ENCODE results near the gene NR2F6. TPM values are rescaled to one million over a fixed set of nuclear protein-coding genes. Genes with fewer than 3 reads are reported as not detected.

The NR2F6 gene
- polyA plus RNA-seq: 1.3 TPM

GRCh38 chr19:17245535-17245984, at the start of gene NR2F6:
Gene NR2F6 (minus strand): TSS chr19:17245919. CDS start chr19:17245220, 699 bp downstream.
- H3K4me3 Mint-ChIP-seq: peak within 1 kb of the TSS; percentile 89 to 97 (median 92)
- peak within 1 kb of the TSS in 2 of 3 donors; percentile 79 to 86 for H3K27ac Mint-ChIP-seq
- no peaks in the 10 kb centered on the region for H3K9me3 Mint-ChIP-seq
- H3K4me1 Mint-ChIP-seq: peaks cover 4 to 11% (median 5%) of the 10 kb centered on the region in 3 donors
- no peaks in the 10 kb centered on the region for H3K27me3 Mint-ChIP-seq
- no peaks in the 10 kb centered on the region for H3K36me3 Mint-ChIP-seq

- H3K4me3 Mint-ChIP-seq: peak overlapping the region in 1 of 4 donors; percentile 12
- no peaks in the 10 kb centered on the region for H3K9me3 Mint-ChIP-seq
- no peaks in the 10 kb centered on the region for H3K27me3 Mint-ChIP-seq
- H3K27ac Mint-ChIP-seq: peak overlapping the region in 1 of 3 donors; percentile 23
- peaks cover 0 to 3% (median 0%) of the 10 kb centered on the region in 3 donors for H3K4me1 Mint-ChIP-seq
- no peaks in the 10 kb centered on the region for H3K36me3 Mint-ChIP-seq
Measured at GRCh38 chr19:17294051-17294891, 48.6 kb upstream of the NR2F6 start.

- H3K36me3 Mint-ChIP-seq: no peaks in the 10 kb centered on the region
- H3K4me1 Mint-ChIP-seq: peaks cover 0 to 3% (median 0%) of the 10 kb centered on the region in 3 donors
Measured at GRCh38 chr19:17293605-17294004, 47.9 kb upstream of the NR2F6 start.

GRCh38 chr19:17292301-17293074, 46.8 kb upstream of the NR2F6 start:
- no peaks in the 10 kb centered on the region for H3K36me3 Mint-ChIP-seq
- H3K9me3 Mint-ChIP-seq: no peaks in the 10 kb centered on the region
- no peaks in the 10 kb centered on the region for H3K27me3 Mint-ChIP-seq
- H3K4me3 Mint-ChIP-seq: peak overlapping the region; percentile 73 to 95 (median 90)
- H3K4me1 Mint-ChIP-seq: peaks cover 0 to 3% (median 0%) of the 10 kb centered on the region in 3 donors
- H3K27ac Mint-ChIP-seq: peak overlapping the region in 2 of 3 donors; percentile 3 to 39

More at GRCh38 chr19:17293605-17294004, 47.9 kb upstream of the NR2F6 start:
- H3K27ac Mint-ChIP-seq: no peak overlapping the region
- no peaks in the 10 kb centered on the region for H3K27me3 Mint-ChIP-seq
- H3K4me3 Mint-ChIP-seq: no peak overlapping the region
- no peaks in the 10 kb centered on the region for H3K9me3 Mint-ChIP-seq

GRCh38 chr19:17289489-17289888, 43.8 kb upstream of the NR2F6 start:
- H3K4me1 Mint-ChIP-seq: peaks cover 0 to 3% (median 0%) of the 10 kb centered on the region in 3 donors
- H3K27me3 Mint-ChIP-seq: no peaks in the 10 kb centered on the region
- no peaks in the 10 kb centered on the region for H3K36me3 Mint-ChIP-seq
- no peak overlapping the region for H3K4me3 Mint-ChIP-seq
- no peaks in the 10 kb centered on the region for H3K9me3 Mint-ChIP-seq
- H3K27ac Mint-ChIP-seq: no peak overlapping the region

- peak overlapping the region in 1 of 4 donors; percentile 8 for H3K4me3 Mint-ChIP-seq
- H3K9me3 Mint-ChIP-seq: no peaks in the 10 kb centered on the region
- H3K36me3 Mint-ChIP-seq: no peaks in the 10 kb centered on the region
- no peak overlapping the region for H3K27ac Mint-ChIP-seq
- peaks cover 0 to 2% (median 0%) of the 10 kb centered on the region in 3 donors for H3K4me1 Mint-ChIP-seq
- no peaks in the 10 kb centered on the region for H3K27me3 Mint-ChIP-seq
Measured at GRCh38 chr19:17286752-17287151, 41.0 kb upstream of the NR2F6 start.

GRCh38 chr19:17286263-17286662, 40.5 kb upstream of the NR2F6 start:
- Mint-ChIP-seq H3K27ac (no peak overlapping the region), H3K9me3 (no peaks in the 10 kb centered on the region), H3K4me1 (peaks cover 0 to 4% (median 0%) of the 10 kb centered on the region in 3 donors), H3K36me3 (no peaks in the 10 kb centered on the region), H3K4me3 (peak overlapping the region in 1 of 4 donors; percentile 8), H3K27me3 (no peaks in the 10 kb centered on the region)

GRCh38 chr19:17285415-17286135, 39.9 kb upstream of the NR2F6 start:
- H3K9me3 Mint-ChIP-seq: no peaks in the 10 kb centered on the region
- peak overlapping the region in 1 of 3 donors; percentile 71 for H3K27ac Mint-ChIP-seq
- H3K27me3 Mint-ChIP-seq: no peaks in the 10 kb centered on the region
- peaks cover 0 to 4% (median 0%) of the 10 kb centered on the region in 3 donors for H3K4me1 Mint-ChIP-seq
- no peaks in the 10 kb centered on the region for H3K36me3 Mint-ChIP-seq
- H3K4me3 Mint-ChIP-seq: no peak overlapping the region

GRCh38 chr19:17283504-17283996, 37.8 kb upstream of the NR2F6 start:
- Mint-ChIP-seq H3K27ac (no peak overlapping the region), H3K4me1 (peaks cover 0 to 4% (median 0%) of the 10 kb centered on the region in 3 donors), H3K9me3 (no peaks in the 10 kb centered on the region), H3K27me3 (no peaks in the 10 kb centered on the region), H3K4me3 (peak overlapping the region in 3 of 4 donors; percentile 21 to 90 (median 70)), H3K36me3 (no peaks in the 10 kb centered on the region)

GRCh38 chr19:17282488-17283125, 36.9 kb upstream of the NR2F6 start:
- H3K4me1 Mint-ChIP-seq: peaks cover 0 to 4% (median 0%) of the 10 kb centered on the region in 3 donors
- H3K27me3 Mint-ChIP-seq: no peaks in the 10 kb centered on the region
- H3K36me3 Mint-ChIP-seq: no peaks in the 10 kb centered on the region

GRCh38 chr19:17281391-17282304, 35.9 kb upstream of the NR2F6 start, which contains the start of gene ANKLE1:
Gene ANKLE1 (plus strand): TSS chr19:17281901. CDS start chr19:17281921, 20 bp downstream.
- no peaks in the 10 kb centered on the region for H3K27me3 Mint-ChIP-seq
- H3K9me3 Mint-ChIP-seq: no peaks in the 10 kb centered on the region
- peak within 1 kb of the TSS in 2 of 3 donors; percentile 53 to 90 for H3K27ac Mint-ChIP-seq
- no peaks in the 10 kb centered on the region for H3K36me3 Mint-ChIP-seq
- H3K4me1 Mint-ChIP-seq: peaks cover 0 to 4% (median 0%) of the 10 kb centered on the region in 3 donors
- H3K4me3 Mint-ChIP-seq: peak within 1 kb of the TSS; percentile 83 to 93 (median 90)

More at GRCh38 chr19:17282488-17283125, 36.9 kb upstream of the NR2F6 start:
- Mint-ChIP-seq H3K27ac (peak overlapping the region in 1 of 3 donors; percentile 90), H3K4me3 (peak overlapping the region; percentile 83 to 93 (median 90)), H3K9me3 (no peaks in the 10 kb centered on the region)

- Mint-ChIP-seq H3K36me3 (peaks cover 5% of the 10 kb centered on the region), H3K4me1 (peaks cover 0 to 4% (median 0%) of the 10 kb centered on the region in 3 donors), H3K4me3 (peak overlapping the region in 1 of 4 donors; percentile 65), H3K27me3 (no peaks in the 10 kb centered on the region), H3K27ac (no peak overlapping the region), H3K9me3 (no peaks in the 10 kb centered on the region)
Measured at GRCh38 chr19:17279436-17279835, 33.7 kb upstream of the NR2F6 start.
